Sigmoid colon (tissue), 4 donors: Measurements from ENCODE around the gene TMEM233.
"Not testable (repeated sequence)": the region's sequence is repeated elsewhere in the genome, so short reads cannot be mapped to it uniquely, and the experiment has no call there.

Source experiments
- EP300 ChIP-seq, 4 donors: sonication (generic); formaldehyde crosslinking; IDR thresholded peaks; one replicate each; pipeline ENCODE4 v1.6.1; 2017; ENCODE audit warnings: antibody characterized with exemption in 4 of 4
- POLR2AphosphoS5 ChIP-seq, 4 donors: sonication (generic); formaldehyde crosslinking; IDR thresholded peaks; one replicate each; pipeline ENCODE4 v1.6.1; 2017; ENCODE audit warnings: antibody characterized with exemption in 4 of 4
- TF ChIP-seq, protein P1 (sequence below), 4 experiments: fragments of 450-650 bp in 3 of 4; fragments of 200-600 bp in 1 of 4; IDR thresholded peaks; one replicate each; pipeline ENCODE4 v1.5.1; 2016 to 2019; ENCODE audit warnings: antibody characterized with exemption in 4 of 4, mild to moderate bottlenecking in 3 of 4, moderate library complexity in 2 of 4

GRCh38 chr12:119658166-119658565, 64.6 kb downstream of the TMEM233 start:
- TF ChIP-seq, protein P1, sequence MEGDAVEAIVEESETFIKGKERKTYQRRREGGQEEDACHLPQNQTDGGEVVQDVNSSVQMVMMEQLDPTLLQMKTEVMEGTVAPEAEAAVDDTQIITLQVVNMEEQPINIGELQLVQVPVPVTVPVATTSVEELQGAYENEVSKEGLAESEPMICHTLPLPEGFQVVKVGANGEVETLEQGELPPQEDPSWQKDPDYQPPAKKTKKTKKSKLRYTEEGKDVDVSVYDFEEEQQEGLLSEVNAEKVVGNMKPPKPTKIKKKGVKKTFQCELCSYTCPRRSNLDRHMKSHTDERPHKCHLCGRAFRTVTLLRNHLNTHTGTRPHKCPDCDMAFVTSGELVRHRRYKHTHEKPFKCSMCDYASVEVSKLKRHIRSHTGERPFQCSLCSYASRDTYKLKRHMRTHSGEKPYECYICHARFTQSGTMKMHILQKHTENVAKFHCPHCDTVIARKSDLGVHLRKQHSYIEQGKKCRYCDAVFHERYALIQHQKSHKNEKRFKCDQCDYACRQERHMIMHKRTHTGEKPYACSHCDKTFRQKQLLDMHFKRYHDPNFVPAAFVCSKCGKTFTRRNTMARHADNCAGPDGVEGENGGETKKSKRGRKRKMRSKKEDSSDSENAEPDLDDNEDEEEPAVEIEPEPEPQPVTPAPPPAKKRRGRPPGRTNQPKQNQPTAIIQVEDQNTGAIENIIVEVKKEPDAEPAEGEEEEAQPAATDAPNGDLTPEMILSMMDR (IDR thresholded peaks at IDR 0.05): not testable (repeated sequence)
- not testable (repeated sequence) for TF ChIP-seq EP300, POLR2AphosphoS5 (IDR thresholded peaks at IDR 0.05)
